ENCODE results near the gene SYT13.
"Not testable (repeated sequence)": the region's sequence is repeated elsewhere in the genome, so short reads cannot be mapped to it uniquely, and the experiment has no call there.

Gene SYT13

GRCh38 chr11:45270946-45271716 is 15.0 kb downstream of the SYT13 start:
- no peak for DNase-seq

GRCh38 chr11:45269678-45270077 is 16.5 kb downstream of the SYT13 start:
- DNase-seq, result no peak

GRCh38 chr11:45267652-45268299 is 18.4 kb downstream of the SYT13 start:
- no peak for DNase-seq

GRCh38 chr11:45267052-45267451 is 19.1 kb downstream of the SYT13 start:
- peak; percentile 14 for DNase-seq

GRCh38 chr11:45266676-45267020 is 19.5 kb downstream of the SYT13 start:
- DNase-seq, result no peak

GRCh38 chr11:45265969-45266675 is 20.0 kb downstream of the SYT13 start:
- DNase-seq, result no peak

- peak; percentile 17 for DNase-seq
These were observed 21.2 kb downstream of the SYT13 start for GRCh38 chr11:45264839-45265515.

GRCh38 chr11:45263773-45264172 is 22.4 kb downstream of the SYT13 start:
- no peak for DNase-seq

- DNase-seq, result no peak
These were observed 23.2 kb downstream of the SYT13 start for GRCh38 chr11:45262900-45263299.

GRCh38 chr11:45260071-45260470 is 26.1 kb downstream of the SYT13 start:
- no peak for DNase-seq

- DNase-seq, result no peak
These were observed 26.5 kb downstream of the SYT13 start for GRCh38 chr11:45259592-45259991.

GRCh38 chr11:45258982-45259530 is 27.1 kb downstream of the SYT13 start:
- no peak for DNase-seq

- DNase-seq, result no peak
These were observed 32.1 kb downstream of the SYT13 start for GRCh38 chr11:45254070-45254469.

- DNase-seq, result no peak
These were observed 32.5 kb downstream of the SYT13 start for GRCh38 chr11:45253640-45254039.

GRCh38 chr11:45252877-45253276 is 33.3 kb downstream of the SYT13 start:
- DNase-seq, result no peak

GRCh38 chr11:45252134-45252856 is 33.8 kb downstream of the SYT13 start:
- DNase-seq, result peak; percentile 54

- DNase-seq, result no peak
These were observed 36.0 kb downstream of the SYT13 start for GRCh38 chr11:45250035-45250718.

GRCh38 chr11:45249372-45249771 is 36.8 kb downstream of the SYT13 start:
- DNase-seq, result not testable (repeated sequence)

- DNase-seq, result no peak
These were observed 37.6 kb downstream of the SYT13 start for GRCh38 chr11:45248501-45249011.

- no peak for DNase-seq
These were observed 38.7 kb downstream of the SYT13 start for GRCh38 chr11:45247433-45247832.

GRCh38 chr11:45246241-45246640 is 39.9 kb downstream of the SYT13 start:
- DNase-seq, result no peak

All from OCI-M1 (cell line).